Raji (cell line): Measurements from ENCODE around the gene ANKRD13D.

Source experiments
- POLR2A ChIP-seq: IDR thresholded peaks from 2 replicates; pipeline ENCODE4 v1.6.1; 2011; ENCODE audit warnings: low read depth, low read length, control low read depth; ENCODE audit not compliant: insufficient read depth

The ANKRD13D gene

DNA sequence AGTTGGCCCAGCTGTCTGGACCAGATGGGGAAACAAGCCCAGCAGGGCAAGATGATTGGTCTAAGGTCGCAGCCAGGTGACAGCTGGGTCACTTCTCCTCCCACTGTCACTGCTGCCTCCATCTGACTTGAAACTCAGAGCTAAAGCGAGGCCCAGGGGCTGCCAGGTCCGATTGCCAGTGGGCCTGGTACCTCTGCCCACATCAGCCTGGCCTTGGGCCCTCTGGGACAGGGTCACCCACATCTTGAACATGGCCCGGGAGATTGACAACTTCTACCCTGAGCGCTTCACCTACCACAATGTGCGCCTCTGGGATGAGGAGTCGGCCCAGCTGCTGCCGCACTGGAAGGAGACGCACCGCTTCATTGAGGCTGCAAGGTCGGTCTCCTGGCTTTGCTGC lies 20.1 kb downstream of the ANKRD13D start:
- TF ChIP-seq POLR2A, result no peak

DNA sequence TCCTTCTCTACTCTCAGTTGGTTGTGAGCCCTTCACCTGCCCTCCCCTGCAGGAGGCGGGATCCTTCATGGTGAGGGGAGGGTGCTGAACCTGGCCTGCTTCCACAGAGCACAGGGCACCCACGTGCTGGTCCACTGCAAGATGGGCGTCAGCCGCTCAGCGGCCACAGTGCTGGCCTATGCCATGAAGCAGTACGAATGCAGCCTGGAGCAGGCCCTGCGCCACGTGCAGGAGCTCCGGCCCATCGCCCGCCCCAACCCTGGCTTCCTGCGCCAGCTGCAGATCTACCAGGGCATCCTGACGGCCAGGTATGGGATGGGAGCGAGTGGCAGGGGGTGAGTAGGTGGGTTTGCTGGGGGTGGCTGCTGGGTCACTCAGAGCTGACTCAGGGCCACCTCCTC lies 20.6 kb downstream of the ANKRD13D start:
- no peak for TF ChIP-seq POLR2A

DNA sequence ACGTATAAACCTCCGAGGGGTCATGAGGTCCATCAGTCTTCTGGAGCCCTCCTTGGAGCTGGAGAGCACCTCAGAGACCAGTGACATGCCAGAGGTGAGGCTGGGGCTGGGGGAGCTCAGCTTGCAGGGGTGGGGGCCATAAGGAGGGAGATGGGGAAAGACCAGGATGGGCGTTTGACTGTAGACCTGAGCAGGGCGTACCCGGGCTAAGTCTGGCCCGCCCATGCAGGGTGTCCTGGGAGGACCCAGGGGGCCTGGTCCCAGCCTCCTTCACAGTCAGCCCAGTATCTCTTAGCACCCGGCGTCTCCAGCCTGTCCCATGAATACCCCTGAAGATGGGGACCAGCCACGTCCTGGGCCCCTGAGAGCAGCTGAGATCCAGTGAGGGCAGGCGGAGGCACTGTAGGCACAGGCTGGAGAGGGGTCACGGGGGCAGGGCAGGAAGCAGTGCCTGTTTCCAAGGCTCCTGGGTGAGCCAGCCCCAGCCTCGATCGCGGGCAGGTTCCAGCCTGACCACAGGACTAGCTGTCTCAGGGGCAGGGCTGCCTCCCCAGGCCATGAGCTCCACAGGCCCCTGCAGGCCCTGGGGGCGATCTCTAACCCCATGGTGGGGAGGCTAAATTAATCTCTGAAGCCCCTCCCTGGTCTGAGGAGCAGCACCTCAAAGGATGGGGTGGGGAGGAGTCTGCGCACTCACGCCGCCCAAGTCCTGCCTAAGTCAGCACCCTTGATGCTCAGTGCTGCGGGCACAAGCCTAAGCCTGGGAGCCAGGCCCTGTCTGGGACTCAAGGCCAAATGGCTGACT lies 21.3 kb downstream of the ANKRD13D start:
- no peak for TF ChIP-seq POLR2A

DNA sequence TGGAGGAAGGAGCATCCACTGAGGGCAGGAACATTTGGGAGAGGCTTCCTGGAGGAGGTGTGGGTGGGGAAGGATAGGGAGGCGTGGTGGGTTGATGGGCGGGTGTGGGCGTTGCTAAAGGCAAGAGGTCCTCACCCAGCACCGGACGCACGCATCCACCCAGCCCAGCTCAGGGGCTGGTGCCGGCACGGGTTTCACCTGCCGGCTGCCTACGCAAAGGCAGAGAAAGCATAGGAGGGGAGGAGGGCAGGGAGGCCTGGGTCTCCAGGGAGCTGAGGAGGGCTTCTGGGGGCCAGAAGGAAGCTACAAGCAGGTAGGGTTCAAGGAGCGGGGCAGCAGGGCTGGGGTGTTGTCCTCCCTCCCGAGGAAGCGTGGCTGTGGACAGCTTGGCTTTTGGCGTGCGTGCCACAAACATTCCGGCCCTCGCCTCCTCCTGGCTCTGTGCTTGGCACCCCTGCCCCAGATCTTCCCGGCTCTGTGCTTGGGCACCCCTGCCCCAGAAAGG lies 22.0 kb downstream of the ANKRD13D start:
- TF ChIP-seq POLR2A, result no peak

DNA sequence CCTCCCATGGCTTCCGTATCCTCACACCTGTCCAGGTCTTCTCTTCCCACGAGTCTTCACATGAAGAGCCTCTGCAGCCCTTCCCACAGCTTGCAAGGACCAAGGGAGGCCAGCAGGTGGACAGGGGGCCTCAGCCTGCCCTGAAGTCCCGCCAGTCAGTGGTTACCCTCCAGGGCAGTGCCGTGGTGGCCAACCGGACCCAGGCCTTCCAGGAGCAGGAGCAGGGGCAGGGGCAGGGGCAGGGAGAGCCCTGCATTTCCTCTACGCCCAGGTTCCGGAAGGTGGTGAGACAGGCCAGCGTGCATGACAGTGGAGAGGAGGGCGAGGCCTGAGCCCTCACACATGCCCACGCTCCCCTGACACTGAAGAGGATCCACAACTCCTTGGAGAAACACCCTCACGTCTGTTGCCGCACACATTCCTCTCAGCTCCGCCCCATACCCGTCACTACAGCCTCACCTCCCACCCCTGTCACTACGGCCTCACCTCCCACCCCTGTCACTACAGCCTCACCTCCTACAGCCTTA lies 22.5 kb downstream of the ANKRD13D start:
- TF ChIP-seq POLR2A, result no peak

DNA sequence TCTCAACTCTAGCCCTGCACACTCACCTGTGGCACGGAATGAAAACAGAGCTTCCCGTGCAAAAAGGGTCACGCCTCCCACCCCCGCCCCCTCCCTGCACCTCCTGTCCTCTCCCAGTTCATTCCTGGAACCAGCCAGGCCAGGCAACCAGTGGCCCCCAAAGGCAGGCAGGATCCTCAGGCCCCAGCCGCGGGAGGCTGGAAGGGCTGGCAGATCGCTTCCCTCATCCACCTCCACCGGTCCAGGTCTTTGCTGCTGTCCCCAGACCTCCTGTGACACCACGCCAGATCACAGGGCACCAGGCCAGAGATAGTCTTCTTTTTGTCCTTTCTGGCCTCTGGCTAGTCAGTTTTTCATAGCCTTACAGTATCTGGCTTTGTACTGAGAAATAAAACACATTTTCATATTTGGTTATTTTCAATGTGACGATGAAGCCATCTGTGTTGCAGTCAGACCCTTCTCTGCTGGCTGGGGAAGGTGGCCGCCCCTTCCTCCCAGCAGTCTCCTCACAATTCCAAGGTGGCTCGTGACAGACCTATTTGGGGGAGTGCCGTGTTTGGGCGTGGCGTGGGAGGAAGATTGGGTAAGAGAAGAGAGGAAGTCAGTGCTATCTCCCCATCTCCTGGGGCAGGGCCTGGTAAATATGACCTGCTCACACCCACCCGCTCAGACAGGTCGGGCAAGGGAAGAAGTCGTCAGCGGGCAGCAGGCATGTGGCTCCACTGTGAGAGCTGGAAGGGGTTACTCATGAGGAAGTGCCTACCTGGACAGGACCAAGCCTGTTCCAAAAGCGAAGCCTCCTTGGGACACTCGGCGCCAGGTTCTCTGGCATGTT lies 23.3 kb downstream of the ANKRD13D start:
- no peak for TF ChIP-seq POLR2A

DNA sequence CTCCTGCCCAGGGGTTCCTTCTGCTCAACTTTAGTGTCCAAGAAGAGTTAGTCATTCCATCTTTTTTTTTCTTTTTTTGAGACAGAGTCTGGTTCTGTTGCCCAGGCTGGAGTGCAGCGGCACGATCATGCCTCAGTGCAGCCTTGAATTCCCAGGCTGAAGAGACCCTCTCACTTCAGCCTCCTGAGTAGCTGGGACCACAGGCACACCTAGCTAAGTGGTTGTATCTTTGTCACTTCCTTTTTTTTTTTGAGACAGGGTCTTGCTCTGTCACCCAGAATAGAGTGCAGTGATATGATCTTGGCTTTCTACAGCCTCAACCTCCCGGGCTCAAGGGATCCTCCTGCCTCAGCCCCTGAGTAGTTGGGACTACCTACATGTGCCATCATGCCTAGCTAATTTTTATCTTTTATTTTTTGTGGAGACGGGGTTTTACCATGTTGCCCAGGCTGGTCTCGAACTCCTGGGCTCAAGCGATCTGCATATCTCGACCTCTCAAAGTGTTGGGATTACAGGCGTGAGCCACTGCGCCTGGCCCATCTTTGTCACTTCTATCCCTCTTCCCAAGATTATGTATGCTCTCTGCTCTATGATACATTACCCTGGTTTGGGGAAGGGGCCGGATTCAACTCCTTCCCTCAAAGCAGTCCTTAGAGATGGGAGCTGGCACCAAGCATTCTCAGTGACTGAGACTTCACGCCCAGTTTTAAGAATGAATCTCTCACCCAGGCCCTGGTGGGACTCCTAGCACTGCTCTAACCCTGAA lies 24.2 kb downstream of the ANKRD13D start:
- no peak for TF ChIP-seq POLR2A

DNA sequence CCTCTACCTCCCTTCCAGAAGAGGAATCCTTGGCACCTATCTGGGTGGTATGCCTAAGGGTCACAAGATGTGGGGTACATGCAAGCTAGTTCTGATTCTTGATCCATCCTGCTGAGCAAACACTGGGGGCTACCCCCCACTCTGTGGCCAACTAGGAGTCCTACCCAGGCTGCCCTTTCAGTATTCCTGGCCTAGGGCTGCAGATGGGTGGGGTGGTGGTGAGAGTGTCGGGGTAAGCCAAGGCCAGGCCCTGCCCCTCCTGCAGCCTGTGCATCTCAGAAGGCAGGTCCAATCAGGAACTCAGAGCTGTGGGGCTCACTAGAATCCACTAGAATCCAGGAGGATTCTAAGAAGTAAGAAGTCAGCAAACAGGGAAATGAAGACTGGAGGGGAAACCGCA lies 25.1 kb downstream of the ANKRD13D start:
- no peak for TF ChIP-seq POLR2A

DNA sequence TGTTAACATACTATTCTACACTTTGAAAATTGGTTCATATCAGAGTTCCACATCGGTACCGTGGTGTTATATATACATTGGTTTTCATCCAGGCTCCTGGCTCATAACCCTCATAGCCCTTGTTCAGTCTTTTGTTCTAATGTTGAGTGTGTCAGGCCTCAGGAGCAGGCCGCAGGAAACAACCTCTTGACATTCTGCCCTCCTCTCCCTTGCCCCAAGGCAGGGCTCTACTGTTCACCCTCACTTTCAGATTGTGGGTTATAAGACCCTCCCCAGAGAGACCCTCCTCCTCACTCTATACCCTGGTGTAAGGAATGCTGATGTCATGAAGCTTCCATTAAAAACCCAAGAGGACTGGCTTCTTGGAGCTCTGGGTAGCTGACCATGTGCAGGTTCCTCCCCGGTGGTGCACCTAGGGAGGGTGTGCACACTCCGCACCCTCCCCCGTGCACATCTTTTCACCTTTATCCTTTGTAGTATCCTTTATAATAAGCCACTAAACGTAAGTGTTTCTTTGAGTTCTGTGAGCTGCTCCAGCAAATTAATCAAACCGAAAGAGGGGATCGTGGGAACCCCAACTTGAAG lies 26.3 kb downstream of the ANKRD13D start:
- no peak for TF ChIP-seq POLR2A

DNA sequence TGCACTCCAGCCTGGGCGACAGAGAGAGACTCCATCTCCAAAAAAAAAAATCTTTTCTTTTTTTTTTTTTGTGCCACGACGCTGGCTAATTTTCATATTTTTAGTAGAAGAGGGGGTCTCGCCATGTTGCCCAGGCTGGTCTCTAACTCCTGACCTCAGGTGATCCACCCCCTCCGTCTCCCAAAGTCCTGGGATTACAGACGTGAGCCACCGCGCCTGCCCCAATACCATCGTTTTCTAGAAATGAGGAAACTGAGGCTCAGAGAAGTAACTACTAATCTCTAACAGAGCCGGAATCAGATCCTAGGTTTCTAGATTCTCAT lies 27.7 kb downstream of the ANKRD13D start:
- TF ChIP-seq POLR2A, result no peak

DNA sequence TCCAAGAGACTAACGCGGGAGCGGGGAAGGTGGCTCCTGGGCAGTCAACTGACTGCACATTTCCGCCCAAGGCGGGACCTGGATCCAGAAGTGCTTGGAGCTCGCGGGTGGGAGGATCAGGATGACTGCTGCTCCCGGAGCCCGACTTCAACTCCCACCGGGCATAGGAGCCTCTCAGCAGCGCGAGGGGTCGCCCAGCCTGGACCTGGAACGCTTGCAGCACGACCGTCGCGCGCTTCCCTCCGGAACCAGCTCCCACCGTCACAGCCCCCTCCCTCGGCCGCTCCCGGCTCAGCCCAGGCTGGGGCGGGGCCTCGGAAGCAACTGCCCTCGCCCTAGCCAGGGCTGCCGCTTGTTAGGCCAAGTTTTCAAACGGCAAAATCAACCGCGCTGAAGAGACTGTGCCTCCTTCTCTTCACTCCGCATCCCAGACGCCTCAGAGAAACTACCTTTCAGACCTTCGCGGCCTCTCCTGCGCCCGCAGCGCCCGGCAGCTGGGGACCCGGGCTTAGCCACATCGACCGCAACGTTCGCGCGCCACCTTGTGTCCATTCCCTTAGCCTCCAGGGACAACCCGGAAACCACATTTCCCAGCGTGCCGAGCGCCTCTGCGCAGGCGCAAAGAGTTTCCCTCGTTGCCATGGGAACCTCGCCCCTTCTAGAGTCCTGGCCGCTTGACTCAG lies 28.2 kb downstream of the ANKRD13D start:
- peak; percentile 84 for TF ChIP-seq POLR2A

DNA sequence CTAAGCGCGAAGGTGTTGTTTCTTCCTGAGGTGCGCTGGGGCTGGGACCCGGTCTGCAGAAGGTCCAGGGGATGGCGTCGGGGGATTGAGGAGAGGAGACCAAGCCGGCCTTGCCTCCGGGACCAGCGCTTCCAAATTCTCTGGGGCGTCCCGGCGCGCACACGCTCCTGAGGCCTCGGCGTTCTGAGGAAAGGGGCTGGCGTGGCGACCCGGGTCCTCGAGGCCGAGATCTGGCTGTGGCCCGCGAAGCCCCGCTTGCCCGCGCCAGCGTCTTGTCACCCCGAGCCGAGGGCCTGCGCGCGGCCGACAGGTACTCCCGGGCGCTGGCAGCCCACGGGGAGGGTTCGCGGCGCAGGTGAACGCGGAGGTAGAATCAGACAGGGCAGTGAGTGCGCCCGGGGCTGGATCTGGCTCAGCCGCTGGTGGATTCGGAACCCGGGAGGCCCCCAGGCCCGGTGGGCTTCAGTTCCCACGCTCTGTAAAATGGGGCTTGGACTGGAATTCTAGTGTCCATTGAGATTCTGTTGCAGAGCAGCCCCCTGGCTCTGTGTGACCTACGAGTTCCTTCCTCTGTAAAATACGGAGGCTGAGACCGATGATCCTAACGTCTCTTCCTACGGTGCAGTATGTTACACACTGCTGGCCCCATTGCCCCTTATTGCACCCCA lies 28.9 kb downstream of the ANKRD13D start:
- TF ChIP-seq POLR2A, result no peak

DNA sequence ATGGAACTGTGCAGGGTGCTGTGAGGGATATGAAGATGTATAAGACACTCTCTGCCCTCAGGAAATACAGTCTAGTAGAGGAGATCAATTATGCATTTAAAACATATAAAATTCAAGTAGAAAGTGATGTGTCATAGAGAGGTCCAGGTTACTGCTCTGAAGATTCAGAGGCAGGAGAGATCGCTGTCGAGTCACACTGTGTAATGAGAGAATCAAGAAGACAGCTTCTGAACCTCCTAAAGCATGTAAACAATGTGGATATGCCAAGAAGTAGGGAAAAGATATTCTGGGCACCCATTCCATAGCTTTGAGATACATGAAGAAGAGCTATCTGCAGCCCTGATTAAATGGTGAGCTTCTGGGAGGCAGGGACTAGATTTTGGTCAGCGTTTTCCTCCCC lies 30.9 kb downstream of the ANKRD13D start:
- no peak for TF ChIP-seq POLR2A

DNA sequence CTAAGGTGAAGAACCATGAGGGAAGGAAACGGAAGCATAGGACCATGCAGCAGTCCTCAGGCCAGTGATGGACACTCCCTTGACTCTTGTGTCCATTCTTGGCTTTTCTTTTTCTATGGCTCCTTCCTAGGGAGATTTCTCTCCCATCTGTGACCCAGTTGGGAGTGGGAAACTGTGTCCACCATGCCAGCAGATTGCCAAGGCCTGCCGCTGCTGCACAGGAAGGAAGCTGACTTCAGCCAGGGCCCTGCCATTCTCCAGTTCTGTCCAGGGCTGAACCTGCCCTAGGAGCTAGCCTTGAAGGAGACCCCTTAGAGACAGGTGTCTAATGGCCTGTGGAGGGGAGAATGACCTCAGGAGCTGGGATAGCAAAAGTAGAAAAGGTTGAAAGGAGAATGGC lies 31.6 kb downstream of the ANKRD13D start:
- TF ChIP-seq POLR2A, result no peak

DNA sequence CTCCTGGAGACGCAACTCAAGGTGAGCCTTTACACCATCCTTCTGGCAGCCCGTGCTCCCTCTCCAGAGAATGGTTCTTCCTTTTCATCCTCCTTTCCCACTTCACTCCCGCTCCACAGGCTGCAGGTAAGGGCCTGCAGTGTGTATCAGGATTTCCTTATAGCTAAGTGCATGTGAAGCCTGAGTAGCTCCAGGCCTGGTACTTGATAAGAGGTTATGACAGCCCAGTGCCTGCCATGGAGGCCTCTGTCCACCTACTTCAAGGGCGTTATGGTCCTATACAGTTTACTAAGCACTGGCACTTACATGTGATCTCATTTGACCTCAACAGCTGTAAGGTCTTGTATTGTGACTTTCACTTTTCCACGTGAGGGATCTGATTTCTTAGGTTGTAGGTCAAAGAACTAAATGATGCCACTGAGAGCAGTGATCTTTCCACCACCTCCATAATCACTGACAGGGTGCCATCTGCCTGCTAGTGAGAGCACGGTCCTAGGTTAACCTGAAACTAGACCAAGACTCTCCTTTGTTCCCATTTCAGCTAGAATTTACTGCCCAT lies 32.3 kb downstream of the ANKRD13D start:
- TF ChIP-seq POLR2A, result no peak
